IPS-18c (cell line): ENCODE results near the gene CYTH3.
"Not testable (repeated sequence)": the region's sequence is repeated elsewhere in the genome, so short reads cannot be mapped to it uniquely, and the experiment has no call there.

ENCODE experiments used
- H3K4me3 ChIP-seq: 2 replicates; pipeline ENCODE4 v1.7.0; 2013; ENCODE audit warnings: low read depth, mild to moderate bottlenecking, low read length, moderate library complexity; ENCODE audit not compliant: insufficient read depth
- H3K9me3 ChIP-seq: one replicate; pipeline ENCODE4 v1.6.1; 2013; ENCODE audit warnings: mild to moderate bottlenecking, low read length, moderate library complexity; ENCODE audit not compliant: control insufficient read depth, insufficient read depth

CYTH3 gene

GRCh38 chr7:6272481-6273323 lies at the start of gene CYTH3:
Gene CYTH3 (minus strand): TSS chr7:6272624. CDS start chr7:6272507, 117 bp downstream.
- peaks cover 2% of the 10 kb centered on the region for H3K9me3 ChIP-seq

DNA sequence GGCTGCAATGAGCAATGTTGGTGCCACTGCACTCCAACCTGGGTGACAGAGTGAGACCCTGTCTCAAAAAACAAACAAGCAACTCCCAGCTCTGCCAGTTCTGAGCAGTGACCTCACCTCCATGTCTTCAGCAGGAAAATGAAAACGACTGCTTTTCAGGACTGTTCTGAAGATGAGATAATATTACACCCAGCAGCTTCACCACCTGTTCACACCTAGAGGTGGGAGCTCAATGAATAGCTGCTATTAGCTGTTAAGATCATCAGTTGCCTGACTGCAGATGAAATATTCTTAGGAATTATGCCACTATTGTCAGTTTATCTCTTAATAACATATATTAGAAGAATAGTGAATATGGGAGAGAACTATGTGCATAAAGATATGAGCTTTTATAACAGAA lies 48.4 kb upstream of the CYTH3 start:
- no peak overlapping the region for H3K4me3 ChIP-seq

More at GRCh38 chr7:6272481-6273323, at the start of gene CYTH3:
- peak within 1 kb of the TSS; percentile 74 for H3K4me3 ChIP-seq

GRCh38 chr7:6317797-6318438 lies 45.5 kb upstream of the CYTH3 start:
- no peaks in the 10 kb centered on the region for H3K9me3 ChIP-seq
- no peak overlapping the region for H3K4me3 ChIP-seq

More for the DNA sequence above, 48.4 kb upstream of the CYTH3 start:
- peaks cover 2% of the 10 kb centered on the region for H3K9me3 ChIP-seq

DNA sequence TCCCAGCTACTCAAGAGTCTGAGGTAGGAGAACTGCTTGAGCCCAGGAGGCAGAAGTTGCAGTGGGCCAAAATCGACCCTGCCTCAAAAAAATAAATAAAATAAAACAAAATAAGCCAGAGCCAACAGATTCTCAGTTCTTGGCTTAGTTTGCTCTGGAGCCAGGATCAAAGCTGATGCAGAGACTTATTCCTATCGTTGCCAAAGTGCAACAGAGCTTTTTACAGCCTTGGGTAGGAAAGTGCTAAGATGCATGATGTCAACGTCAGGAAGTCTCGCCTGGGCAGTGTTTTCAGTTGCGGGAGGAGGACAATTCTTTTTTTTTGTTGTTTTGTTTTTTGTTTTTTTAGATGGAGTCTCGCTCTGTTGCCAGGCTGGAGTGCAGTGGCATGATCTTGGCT lies 43.8 kb upstream of the CYTH3 start:
- H3K4me3 ChIP-seq, result no peak overlapping the region
- no peaks in the 10 kb centered on the region for H3K9me3 ChIP-seq

GRCh38 chr7:6315746-6316145 lies 43.3 kb upstream of the CYTH3 start:
- Histone ChIP-seq H3K4me3 (no peak overlapping the region), H3K9me3 (no peaks in the 10 kb centered on the region)

GRCh38 chr7:6310271-6310993 lies 38.0 kb upstream of the CYTH3 start:
- Histone ChIP-seq H3K9me3 (no peaks in the 10 kb centered on the region), H3K4me3 (no peak overlapping the region)

DNA sequence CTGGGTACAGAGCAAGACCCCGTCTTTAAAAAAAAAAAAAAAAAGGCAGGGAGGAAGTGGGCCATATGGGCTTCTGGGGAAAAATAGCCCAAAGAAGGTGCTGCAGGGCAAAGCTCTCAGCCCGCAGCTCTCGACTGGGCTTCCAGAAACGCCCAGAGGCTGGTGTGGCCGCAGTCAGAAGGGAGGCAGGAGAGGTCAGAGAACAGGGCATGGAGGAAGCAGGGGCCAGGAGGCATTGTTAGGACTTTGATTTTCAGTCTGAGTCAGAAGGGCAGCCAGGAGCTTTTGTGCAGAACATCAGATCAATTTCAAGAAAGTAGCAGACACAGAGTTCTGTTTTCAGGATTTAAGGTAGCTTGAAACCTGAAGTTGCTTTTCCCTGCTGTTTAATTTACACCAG lies 35.3 kb upstream of the CYTH3 start:
- no peak overlapping the region for H3K4me3 ChIP-seq
- no peaks in the 10 kb centered on the region for H3K9me3 ChIP-seq

- no peak overlapping the region for H3K4me3 ChIP-seq
- no peaks in the 10 kb centered on the region for H3K9me3 ChIP-seq
These were observed 34.0 kb upstream of the CYTH3 start for GRCh38 chr7:6306471-6306870.

- H3K4me3 ChIP-seq, result no peak overlapping the region
- no peaks in the 10 kb centered on the region for H3K9me3 ChIP-seq
These were observed 32.9 kb upstream of the CYTH3 start for GRCh38 chr7:6305330-6305729.

- H3K4me3 ChIP-seq, result not testable (repeated sequence)
These were observed 29.0 kb upstream of the CYTH3 start for GRCh38 chr7:6301446-6301845.

DNA sequence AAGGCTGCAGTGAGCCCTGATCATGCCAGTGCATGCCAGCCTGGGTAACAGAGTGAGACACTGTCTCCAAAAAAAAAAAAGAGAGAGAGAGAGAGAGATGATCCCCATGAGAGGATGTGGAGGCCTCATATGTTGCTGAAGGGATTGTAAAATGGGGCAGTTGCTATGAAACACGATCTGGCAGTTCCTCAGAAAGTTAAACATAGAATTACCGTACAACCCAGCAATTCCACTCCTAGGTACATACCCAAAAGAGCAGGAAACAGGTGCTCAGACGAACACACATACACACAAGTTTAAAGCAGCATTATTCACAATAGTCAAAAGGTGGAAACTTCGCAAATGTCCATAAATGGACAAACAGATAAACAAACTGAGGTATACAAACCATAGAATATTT lies 27.4 kb upstream of the CYTH3 start:
- H3K9me3 ChIP-seq, result no peaks in the 10 kb centered on the region
- no peak overlapping the region for H3K4me3 ChIP-seq

More at GRCh38 chr7:6301446-6301845, 29.0 kb upstream of the CYTH3 start:
- not testable (repeated sequence) for H3K9me3 ChIP-seq

GRCh38 chr7:6294839-6295238 lies 22.4 kb upstream of the CYTH3 start:
- H3K9me3 ChIP-seq, result no peaks in the 10 kb centered on the region
- no peak overlapping the region for H3K4me3 ChIP-seq

DNA sequence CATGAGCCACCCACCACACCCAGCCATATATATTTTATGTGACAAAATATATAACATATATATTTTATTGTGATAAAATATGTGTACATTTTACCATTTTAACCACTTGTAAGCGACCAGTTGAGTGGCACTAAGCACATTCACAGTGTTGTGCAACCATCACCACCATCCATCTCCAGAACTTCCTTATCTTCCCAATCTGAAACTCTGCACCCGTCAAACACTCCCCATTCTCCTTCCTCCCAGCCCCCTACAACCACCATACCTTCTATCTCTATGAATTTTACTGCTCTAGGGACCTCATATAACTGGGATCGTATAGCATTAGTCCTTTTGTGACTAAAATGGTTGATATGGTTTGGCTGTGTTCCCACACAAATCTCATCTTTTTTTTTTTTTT lies 20.8 kb upstream of the CYTH3 start:
- Histone ChIP-seq H3K4me3 (no peak overlapping the region), H3K9me3 (no peaks in the 10 kb centered on the region)

GRCh38 chr7:6291941-6292340 lies 19.5 kb upstream of the CYTH3 start:
- not testable (repeated sequence) for H3K9me3 ChIP-seq, H3K4me3 ChIP-seq

- Histone ChIP-seq H3K4me3 (no peak overlapping the region), H3K9me3 (no peaks in the 10 kb centered on the region)
These were observed 19.1 kb upstream of the CYTH3 start for GRCh38 chr7:6291531-6291930.

- H3K4me3 ChIP-seq, result no peak overlapping the region
- no peaks in the 10 kb centered on the region for H3K9me3 ChIP-seq
These were observed 17.9 kb upstream of the CYTH3 start for GRCh38 chr7:6290319-6290741.

GRCh38 chr7:6288270-6288860 lies 15.9 kb upstream of the CYTH3 start:
- Histone ChIP-seq H3K9me3 (no peaks in the 10 kb centered on the region), H3K4me3 (no peak overlapping the region)
